GM19099 (cell line): ENCODE data around the gene CCDC158.

Experiments
- POLR2A ChIP-seq: IDR thresholded peaks from 3 replicates; pipeline ENCODE4 v1.6.1; 2011; ENCODE audit warnings: low read depth; ENCODE audit not compliant: insufficient read length; ENCODE audit errors: extremely low read depth

The CCDC158 gene

GRCh38 chr4:76283900-76284299, 137.0 kb downstream of the CCDC158 start:
- TF ChIP-seq POLR2A, result no peak

- TF ChIP-seq POLR2A, result no peak
Measured at GRCh38 chr4:76282941-76283689, 137.8 kb downstream of the CCDC158 start.

GRCh38 chr4:76280488-76281441, 140.2 kb downstream of the CCDC158 start:
- no peak for TF ChIP-seq POLR2A

- no peak for TF ChIP-seq POLR2A
Measured at GRCh38 chr4:76279462-76279861, 141.5 kb downstream of the CCDC158 start.

GRCh38 chr4:76278583-76278982, 142.4 kb downstream of the CCDC158 start:
- no peak for TF ChIP-seq POLR2A

- TF ChIP-seq POLR2A, result no peak
Measured at GRCh38 chr4:76277667-76278066, 143.3 kb downstream of the CCDC158 start.

GRCh38 chr4:76276813-76277212, 144.1 kb downstream of the CCDC158 start:
- no peak for TF ChIP-seq POLR2A

GRCh38 chr4:76275486-76276124, 145.3 kb downstream of the CCDC158 start:
- no peak for TF ChIP-seq POLR2A

GRCh38 chr4:76272999-76273398, 147.9 kb downstream of the CCDC158 start:
- TF ChIP-seq POLR2A, result no peak

GRCh38 chr4:76272582-76272981, 148.4 kb downstream of the CCDC158 start:
- TF ChIP-seq POLR2A, result no peak

GRCh38 chr4:76272073-76272472, 148.9 kb downstream of the CCDC158 start:
- no peak for TF ChIP-seq POLR2A

- no peak for TF ChIP-seq POLR2A
Measured at GRCh38 chr4:76271248-76271647, 149.7 kb downstream of the CCDC158 start.

GRCh38 chr4:76270244-76271175, 150.4 kb downstream of the CCDC158 start:
- no peak for TF ChIP-seq POLR2A

- TF ChIP-seq POLR2A, result no peak
Measured at GRCh38 chr4:76267811-76268210, 153.1 kb downstream of the CCDC158 start.
